Measurements from ENCODE around the gene USP48. TPM values are rescaled to one million over a fixed set of nuclear protein-coding genes. Genes with fewer than 3 reads are reported as not detected.

USP48 gene
- total and polyA plus RNA-seq, 12 donors, result 35.9 to 156 (median 86.4) TPM

- no peaks in the 10 kb centered on the region for H3K9me3 ChIP-seq (replicated peaks in 1 of 3)
- no peak for TF ChIP-seq POLR2A (IDR thresholded peaks at IDR 0.05)
- no peak for DNase-seq
- H3K27me3 ChIP-seq, result no peaks in the 10 kb centered on the region
- H3K27ac ChIP-seq, result no peak overlapping the region
- 90 to 95% (median 92%) methylated on average over 5 to 7 of the region's 7 CpGs for WGBS, 4 donors
- H3K4me1 ChIP-seq (replicated peaks in 1 of 2), result no peaks in the 10 kb centered on the region
- H3K4me3 ChIP-seq, result no peak overlapping the region
- intact Hi-C loops (cut with DNase I), result no loop called here
- peaks cover 0 to 75% of the 10 kb centered on the region in 2 donors for H3K36me3 ChIP-seq (replicated peaks in 1 of 2)
Measured at GRCh38 chr1:21825393-21825792, 42.4 kb upstream of the USP48 start.

- 86 to 98% (median 94%) methylated on average over 2 of the region's 2 CpGs for WGBS, 4 donors
- no peaks in the 10 kb centered on the region for H3K27me3 ChIP-seq
- intact Hi-C loops (cut with DNase I), result no loop called here
- no peak for DNase-seq
- H3K4me3 ChIP-seq, result no peak overlapping the region
- no peak overlapping the region for H3K27ac ChIP-seq
- no peaks in the 10 kb centered on the region for H3K4me1 ChIP-seq (replicated peaks in 1 of 2)
- no peaks in the 10 kb centered on the region for H3K9me3 ChIP-seq (replicated peaks in 1 of 3)
- TF ChIP-seq CTCF (IDR thresholded peaks at IDR 0.05) (no peak), POLR2A (IDR thresholded peaks at IDR 0.05) (no peak)
- peaks cover 0 to 71% of the 10 kb centered on the region in 2 donors for H3K36me3 ChIP-seq (replicated peaks in 1 of 2)
Measured at GRCh38 chr1:21824926-21825325, 42.0 kb upstream of the USP48 start.

DNA sequence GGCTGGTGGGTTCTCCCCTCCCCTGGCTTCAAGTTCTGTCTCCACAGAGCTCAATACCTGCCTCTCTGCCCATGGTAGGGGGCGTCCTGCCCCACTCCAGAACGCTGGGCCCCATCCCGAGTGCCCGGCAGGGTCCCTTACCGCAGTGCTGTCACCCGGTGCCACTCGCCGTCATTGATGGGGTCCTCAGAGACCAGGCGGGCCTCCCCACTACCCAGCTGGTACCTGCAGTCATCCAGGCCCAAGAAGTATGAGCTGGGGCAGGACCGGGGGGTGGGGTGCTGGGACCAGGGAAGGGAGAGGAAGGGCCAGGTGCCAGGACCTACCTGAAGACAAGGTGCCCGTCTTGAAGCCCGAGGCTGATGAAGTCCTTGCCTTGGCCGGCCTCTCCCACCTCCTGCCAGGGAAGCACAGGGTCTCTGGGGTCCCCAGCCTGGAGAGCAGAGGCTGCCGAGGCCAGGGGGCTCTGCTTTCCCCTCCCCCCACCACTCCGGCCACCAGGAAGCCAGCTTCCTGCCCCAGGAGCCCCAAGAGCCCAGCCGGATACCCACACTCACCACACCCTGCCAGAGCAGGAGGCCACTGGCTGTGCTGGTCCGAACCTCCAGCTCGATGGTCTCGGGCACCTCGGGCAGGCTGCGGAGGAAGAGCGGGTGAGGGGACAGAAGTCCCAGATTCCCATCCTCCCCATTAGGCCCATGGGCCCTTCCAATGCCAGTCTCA lies 41.2 kb upstream of the USP48 start:
- no peak for DNase-seq
- Histone ChIP-seq H3K4me1 (replicated peaks in 1 of 2) (no peaks in the 10 kb centered on the region), H3K9me3 (replicated peaks in 1 of 3) (no peaks in the 10 kb centered on the region), H3K4me3 (no peak overlapping the region), H3K27me3 (no peaks in the 10 kb centered on the region), H3K36me3 (replicated peaks in 1 of 2) (peaks cover 0 to 63% of the 10 kb centered on the region in 2 donors), H3K27ac (no peak overlapping the region)
- intact Hi-C loops (cut with DNase I), result no loop called here
- 86 to 94% (median 89%) methylated on average over 6 to 22 of the region's 22 CpGs for WGBS, 4 donors
- TF ChIP-seq CTCF (IDR thresholded peaks at IDR 0.05), result no peak
- TF ChIP-seq POLR2A (IDR thresholded peaks at IDR 0.05), result no peak

GRCh38 chr1:21823206-21823979 lies 40.4 kb upstream of the USP48 start:
- 80 to 84% (median 83%) methylated on average over 25 to 44 of the region's 44 CpGs for WGBS, 4 donors
- no peak for DNase-seq
- peaks cover 0 to 56% of the 10 kb centered on the region in 2 donors for H3K36me3 ChIP-seq (replicated peaks in 1 of 2)
- H3K9me3 ChIP-seq (replicated peaks in 1 of 3), result no peaks in the 10 kb centered on the region
- TF ChIP-seq POLR2A (IDR thresholded peaks at IDR 0.05), result no peak
- no peak for TF ChIP-seq CTCF (IDR thresholded peaks at IDR 0.05)
- no peak overlapping the region for H3K27ac ChIP-seq
- H3K27me3 ChIP-seq, result no peaks in the 10 kb centered on the region
- no peak overlapping the region for H3K4me3 ChIP-seq
- peaks cover 0 to 2% of the 10 kb centered on the region in 2 donors for H3K4me1 ChIP-seq (replicated peaks in 1 of 2)
- intact Hi-C loops (cut with DNase I), result no loop called here

All from adrenal gland (tissue), 12 donors.